Spleen (tissue), 7 donors: ENCODE results near the gene EML6.

Experiments
- CTCF ChIP-seq, 11 experiments: fragments of 200-600 bp in 7 of 11; fragments of 450-650 bp in 4 of 11; sonication (generic) in 4 of 11; IDR thresholded peaks in 8 of 11; conservative IDR thresholded peaks in 3 of 11; 1 replicate in 7 of 11; 2 replicates in 4 of 11; pipeline versions ENCODE4 v1.4.0 to v1.8.0; 2016 to 2021; ENCODE audit warnings: antibody characterized with exemption in 11 of 11, inconsistent platforms in 4 of 11, mild to moderate bottlenecking in 1 of 11
- POLR2A ChIP-seq, 3 donors: fragments of 450-650 bp; IDR thresholded peaks; one replicate each; pipeline ENCODE4 v1.5.1; 2017; ENCODE audit warnings: antibody characterized with exemption in 3 of 3, mild to moderate bottlenecking in 1 of 3
- POLR2AphosphoS5 ChIP-seq, 3 donors: sonication (generic); formaldehyde crosslinking; IDR thresholded peaks; one replicate each; pipeline ENCODE4 v1.5.1; 2017; ENCODE audit warnings: antibody characterized with exemption in 3 of 3
- donor health status: DM: no; HTN: no; CAD: no; lungs with moderate emphysema.
- donor health status: DM: no; HTN: no; CAD: no.
- donor health status: DM: no; HTN: no; CAD: no.

DNA sequence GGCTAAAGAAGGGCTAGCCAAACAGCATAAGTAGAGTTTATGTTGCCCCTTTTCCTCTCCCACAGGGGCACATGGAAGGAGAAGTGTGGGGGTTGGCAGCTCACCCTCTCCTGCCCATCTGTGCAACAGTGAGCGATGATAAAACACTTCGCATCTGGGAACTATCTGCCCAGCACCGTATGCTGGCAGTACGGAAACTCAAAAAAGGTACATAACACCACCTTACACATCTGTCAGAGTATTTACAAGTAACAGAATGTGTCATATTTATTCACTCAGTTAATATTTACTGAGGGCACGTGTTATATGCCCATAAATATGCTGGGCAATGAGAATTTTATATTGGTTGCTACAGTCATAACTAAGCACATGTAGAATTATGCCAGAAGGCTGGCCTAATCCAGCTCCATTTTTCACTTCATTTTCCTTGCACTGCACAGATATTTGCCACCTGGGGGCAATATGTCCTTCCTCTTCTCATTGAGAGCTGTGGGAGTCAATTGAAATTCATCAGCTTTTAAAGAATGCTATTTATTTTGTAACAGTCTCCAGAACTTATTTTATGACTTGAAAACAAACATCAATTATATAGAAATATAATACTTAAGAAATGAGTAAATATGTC lies 176.2 kb downstream of the EML6 start:
- TF ChIP-seq POLR2A (IDR thresholded peaks at IDR 0.05) (no peak), CTCF (IDR thresholded peaks at IDR 0.05 in 8 of 11, conservative IDR thresholded peaks at IDR 0.05 in 3 of 11) (peak in 9 of 11 experiments; percentile 9 to 57 (median 35)), POLR2AphosphoS5 (IDR thresholded peaks at IDR 0.05) (no peak)
